ENCODE results near the gene ELOVL7.
"Not testable (repeated sequence)": the region's sequence is repeated elsewhere in the genome, so short reads cannot be mapped to it uniquely, and the experiment has no call there.

ELOVL7 gene

GRCh38 chr5:60814498-60814897 lies 29.6 kb downstream of the ELOVL7 start:
- no peak for DNase-seq (ENCODE audit: low spot score in 2 of 2)
- peaks cover 2% of the 10 kb centered on the region for H3K9me3 Mint-ChIP-seq
- H3K4me3 Mint-ChIP-seq: no peak overlapping the region
- H3K36me3 Mint-ChIP-seq: no peaks in the 10 kb centered on the region
- H3K4me1 Mint-ChIP-seq: no peaks in the 10 kb centered on the region
- no peak for ATAC-seq
- no peak overlapping the region for H3K27ac Mint-ChIP-seq

DNA sequence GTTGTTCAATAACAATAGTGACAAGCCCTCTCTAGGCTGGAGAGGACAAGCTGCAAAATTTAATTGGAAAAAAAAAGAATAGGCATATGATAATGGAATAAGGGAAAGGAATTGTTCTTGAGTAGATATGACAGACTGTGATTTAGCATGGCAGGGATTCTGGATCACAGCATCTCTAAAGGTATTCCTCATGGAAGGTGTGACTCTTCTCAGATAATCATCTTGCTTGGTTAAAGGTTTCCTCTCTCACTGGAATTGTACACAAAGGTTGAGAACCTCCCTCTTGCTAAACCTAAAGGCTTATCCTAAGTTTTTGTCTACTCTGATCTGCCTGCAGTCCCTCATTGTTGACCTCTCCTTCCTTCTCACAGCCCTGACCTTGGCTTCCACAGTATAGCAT lies 31.6 kb downstream of the ELOVL7 start:
- no peak overlapping the region for H3K27ac Mint-ChIP-seq
- no peaks in the 10 kb centered on the region for H3K9me3 Mint-ChIP-seq
- no peak overlapping the region for H3K4me3 Mint-ChIP-seq
- DNase-seq (ENCODE audit: low spot score in 2 of 2) (no peak), ATAC-seq (no peak)
- H3K4me1 Mint-ChIP-seq: no peaks in the 10 kb centered on the region
- no peaks in the 10 kb centered on the region for H3K36me3 Mint-ChIP-seq

DNA sequence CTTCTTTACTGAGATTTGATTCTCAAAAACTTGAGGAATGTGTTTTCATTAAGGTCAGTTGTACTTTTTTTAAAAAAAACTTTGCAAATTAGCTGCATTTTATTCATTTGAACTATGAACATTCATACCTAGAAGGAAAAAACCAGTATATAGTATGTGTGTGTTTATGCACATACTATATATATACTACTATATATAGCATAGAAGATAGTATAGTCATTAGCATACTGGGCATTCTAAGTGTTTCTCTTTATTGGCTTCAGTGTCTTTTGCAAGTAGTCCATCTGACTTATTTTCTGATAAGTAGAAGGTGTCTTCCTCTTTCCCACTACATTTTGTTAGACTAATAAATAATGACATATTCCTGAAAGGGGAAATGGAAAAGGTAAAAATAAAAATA lies 33.0 kb downstream of the ELOVL7 start:
- DNase-seq (ENCODE audit: low spot score in 2 of 2): no peak
- H3K4me1 Mint-ChIP-seq: no peaks in the 10 kb centered on the region
- no peak overlapping the region for H3K27ac Mint-ChIP-seq
- ATAC-seq: no peak
- H3K36me3 Mint-ChIP-seq: no peaks in the 10 kb centered on the region
- no peaks in the 10 kb centered on the region for H3K9me3 Mint-ChIP-seq
- H3K4me3 Mint-ChIP-seq: no peak overlapping the region

- H3K9me3 Mint-ChIP-seq: no peaks in the 10 kb centered on the region
- ATAC-seq (no peak), DNase-seq (ENCODE audit: low spot score in 2 of 2) (no peak)
- H3K27ac Mint-ChIP-seq: no peak overlapping the region
- no peaks in the 10 kb centered on the region for H3K4me1 Mint-ChIP-seq
- H3K36me3 Mint-ChIP-seq: no peaks in the 10 kb centered on the region
- no peak overlapping the region for H3K4me3 Mint-ChIP-seq
Observed at GRCh38 chr5:60810438-60811085, 33.5 kb downstream of the ELOVL7 start.

DNA sequence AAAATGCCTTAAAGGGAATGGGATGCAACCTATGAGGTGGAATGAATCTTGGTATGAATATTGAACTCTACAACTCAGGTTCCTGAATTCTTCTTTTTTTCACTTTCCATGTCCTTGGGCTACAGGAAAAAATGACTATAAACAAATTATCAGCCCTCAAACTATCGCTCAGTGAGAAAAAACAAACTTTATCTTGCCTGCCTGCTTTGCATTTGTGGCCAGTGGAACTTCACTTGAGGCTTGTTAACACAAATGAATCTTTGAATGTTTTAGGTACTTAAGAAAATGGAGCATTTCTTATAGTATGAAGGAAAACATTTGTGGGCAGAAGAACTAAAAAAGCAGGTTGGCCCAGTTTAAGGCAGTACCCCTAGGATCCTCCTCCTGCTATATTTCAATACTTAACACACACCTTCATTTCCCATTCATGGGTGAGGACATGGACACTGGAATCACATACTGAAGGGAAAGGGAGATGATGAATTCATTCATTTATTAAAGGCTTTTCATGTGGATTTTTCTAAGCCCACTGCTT lies 34.1 kb downstream of the ELOVL7 start:
- H3K4me1 Mint-ChIP-seq: no peaks in the 10 kb centered on the region
- no peak overlapping the region for H3K4me3 Mint-ChIP-seq
- no peak for DNase-seq (ENCODE audit: low spot score in 2 of 2)
- H3K36me3 Mint-ChIP-seq: no peaks in the 10 kb centered on the region
- no peak overlapping the region for H3K27ac Mint-ChIP-seq
- H3K9me3 Mint-ChIP-seq: no peaks in the 10 kb centered on the region
- no peak for ATAC-seq

- Mint-ChIP-seq H3K36me3 (no peaks in the 10 kb centered on the region), H3K9me3 (no peaks in the 10 kb centered on the region), H3K4me3 (no peak overlapping the region), H3K27ac (no peak overlapping the region), H3K4me1 (no peaks in the 10 kb centered on the region)
- no peak for ATAC-seq
- no peak for DNase-seq (ENCODE audit: low spot score in 2 of 2)
Observed at GRCh38 chr5:60806591-60807243, 37.4 kb downstream of the ELOVL7 start.

- no peak for ATAC-seq
- Mint-ChIP-seq H3K9me3 (no peaks in the 10 kb centered on the region), H3K4me1 (no peaks in the 10 kb centered on the region)
Observed at GRCh38 chr5:60805463-60805862, 38.6 kb downstream of the ELOVL7 start.

DNA sequence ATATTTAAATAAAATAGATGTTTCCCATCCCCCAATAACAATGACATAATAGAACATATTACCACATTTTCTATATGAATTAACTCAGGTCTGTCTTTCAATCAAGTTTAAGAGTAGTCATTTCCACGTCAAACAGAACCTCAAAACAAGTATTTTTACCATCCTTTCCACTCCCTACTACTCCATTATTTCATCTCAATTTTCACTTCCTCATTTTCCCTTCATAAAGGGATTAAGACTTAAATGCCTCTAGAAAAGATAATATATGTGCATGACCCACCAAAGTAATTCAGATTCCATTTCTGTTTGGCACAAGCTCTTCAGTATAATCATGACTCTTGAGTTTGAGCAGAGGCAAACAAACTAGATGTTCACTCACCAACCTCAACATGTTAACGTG lies 40.4 kb downstream of the ELOVL7 start:
- Mint-ChIP-seq H3K4me1 (no peaks in the 10 kb centered on the region), H3K4me3 (no peak overlapping the region), H3K9me3 (no peaks in the 10 kb centered on the region), H3K27ac (no peak overlapping the region), H3K36me3 (no peaks in the 10 kb centered on the region)
- no peak for DNase-seq (ENCODE audit: low spot score in 2 of 2)
- no peak for ATAC-seq

More at GRCh38 chr5:60805463-60805862, 38.6 kb downstream of the ELOVL7 start:
- no peaks in the 10 kb centered on the region for H3K36me3 Mint-ChIP-seq
- no peak overlapping the region for H3K27ac Mint-ChIP-seq
- H3K4me3 Mint-ChIP-seq: no peak overlapping the region
- DNase-seq (ENCODE audit: low spot score in 2 of 2): no peak

DNA sequence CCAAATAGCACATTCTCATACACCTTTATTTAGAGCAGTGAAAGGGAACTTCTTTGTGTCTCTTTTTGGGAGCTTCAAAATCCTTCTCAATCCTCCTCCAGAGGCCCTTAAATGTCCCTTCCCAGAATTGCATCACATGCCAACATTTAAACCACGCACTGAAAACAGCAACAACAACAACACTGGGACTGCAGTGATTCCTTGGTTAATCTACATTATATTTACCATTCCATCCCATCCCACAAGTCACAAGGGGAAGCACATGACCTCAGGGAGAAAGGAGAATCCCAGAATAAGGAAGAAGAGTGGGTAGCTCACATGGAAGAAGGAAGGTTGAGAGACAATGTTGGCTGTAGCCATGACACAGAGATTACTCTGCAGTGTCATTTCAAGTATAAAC lies 41.1 kb downstream of the ELOVL7 start:
- Mint-ChIP-seq H3K36me3 (no peaks in the 10 kb centered on the region), H3K27ac (no peak overlapping the region), H3K4me1 (no peaks in the 10 kb centered on the region), H3K9me3 (no peaks in the 10 kb centered on the region), H3K4me3 (no peak overlapping the region)
- DNase-seq (ENCODE audit: low spot score in 2 of 2) (no peak), ATAC-seq (no peak)

DNA sequence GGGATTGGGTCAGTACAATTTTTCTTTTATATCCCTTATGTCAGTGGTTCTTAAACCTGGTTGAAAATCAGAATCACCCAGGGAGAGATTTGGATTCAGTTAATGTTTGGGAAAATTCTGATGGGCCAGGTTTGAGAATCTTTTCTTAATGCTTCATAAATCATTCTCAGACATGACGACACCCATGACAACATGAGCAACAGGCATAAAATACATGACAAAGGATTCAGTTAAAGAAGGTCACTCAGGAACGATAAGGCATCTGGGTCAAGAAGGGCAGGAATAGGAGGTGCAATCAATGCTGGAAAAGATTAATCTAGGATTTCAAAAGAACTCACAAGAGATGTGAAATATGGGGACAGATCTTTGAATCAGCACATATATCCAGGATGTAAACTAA lies 41.8 kb downstream of the ELOVL7 start:
- Mint-ChIP-seq H3K4me1 (no peaks in the 10 kb centered on the region), H3K27ac (no peak overlapping the region), H3K4me3 (no peak overlapping the region), H3K36me3 (no peaks in the 10 kb centered on the region), H3K9me3 (no peaks in the 10 kb centered on the region)
- DNase-seq (ENCODE audit: low spot score in 2 of 2): no peak
- ATAC-seq: no peak

GRCh38 chr5:60797482-60798153 lies 46.5 kb downstream of the ELOVL7 start:
- H3K4me3 Mint-ChIP-seq: no peak overlapping the region
- no peaks in the 10 kb centered on the region for H3K4me1 Mint-ChIP-seq
- H3K36me3 Mint-ChIP-seq: no peaks in the 10 kb centered on the region
- no peak overlapping the region for H3K27ac Mint-ChIP-seq
- ATAC-seq: no peak
- no peaks in the 10 kb centered on the region for H3K9me3 Mint-ChIP-seq
- no peak for DNase-seq (ENCODE audit: low spot score in 2 of 2)

- H3K27ac Mint-ChIP-seq; H3K4me1 Mint-ChIP-seq; H3K36me3 Mint-ChIP-seq; H3K4me3 Mint-ChIP-seq; H3K9me3 Mint-ChIP-seq; ATAC-seq; DNase-seq (ENCODE audit: low spot score in 2 of 2): not testable (repeated sequence)
Observed at GRCh38 chr5:60795424-60795950, 48.6 kb downstream of the ELOVL7 start.

- no peak for ATAC-seq
- Mint-ChIP-seq H3K27ac (no peak overlapping the region), H3K4me3 (no peak overlapping the region), H3K4me1 (no peaks in the 10 kb centered on the region), H3K9me3 (no peaks in the 10 kb centered on the region), H3K36me3 (no peaks in the 10 kb centered on the region)
- DNase-seq (ENCODE audit: low spot score in 2 of 2): no peak
Observed at GRCh38 chr5:60794691-60795090, 49.4 kb downstream of the ELOVL7 start.

DNA sequence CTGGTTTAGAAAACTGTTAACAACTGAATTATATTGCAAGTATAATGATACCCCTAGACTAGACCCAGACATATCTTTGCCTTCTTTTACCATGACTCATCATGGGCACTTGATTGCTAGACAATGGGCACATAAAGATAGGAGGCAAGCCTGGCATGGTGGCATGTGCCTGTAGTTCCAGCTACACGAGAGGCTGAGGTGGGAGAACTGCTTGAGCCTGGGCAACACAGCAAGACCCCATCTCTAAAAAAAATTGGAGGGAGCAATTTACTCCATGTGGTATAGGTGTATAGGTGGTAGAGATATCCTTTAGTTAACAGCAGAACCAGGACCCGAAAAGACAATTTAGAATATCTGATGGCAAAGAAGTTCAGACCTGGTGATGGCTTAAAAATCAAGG lies 51.6 kb downstream of the ELOVL7 start:
- H3K9me3 Mint-ChIP-seq: no peaks in the 10 kb centered on the region
- no peaks in the 10 kb centered on the region for H3K4me1 Mint-ChIP-seq
- no peak overlapping the region for H3K27ac Mint-ChIP-seq
- no peaks in the 10 kb centered on the region for H3K36me3 Mint-ChIP-seq
- DNase-seq (ENCODE audit: low spot score in 2 of 2) (no peak), ATAC-seq (no peak)
- no peak overlapping the region for H3K4me3 Mint-ChIP-seq

DNA sequence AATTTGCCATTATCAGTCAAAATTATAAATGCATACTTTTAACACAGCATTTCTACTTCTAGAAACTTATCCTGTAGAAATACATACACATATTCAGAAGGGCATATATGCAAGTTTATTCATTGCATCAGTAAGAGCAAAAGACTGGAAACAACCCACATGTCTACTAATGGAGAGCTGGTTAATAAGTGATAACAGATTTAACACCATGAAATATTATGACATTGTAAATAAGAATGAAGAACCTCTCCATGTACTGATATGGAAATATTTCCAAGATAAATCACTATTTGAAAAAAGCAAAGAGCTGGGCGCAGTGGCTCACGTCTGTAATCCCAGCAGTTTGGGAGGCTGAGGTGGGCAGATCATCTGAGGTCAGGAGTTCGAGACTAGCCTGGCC lies 54.5 kb downstream of the ELOVL7 start:
- H3K4me1 Mint-ChIP-seq: no peaks in the 10 kb centered on the region
- H3K27ac Mint-ChIP-seq: no peak overlapping the region
- H3K4me3 Mint-ChIP-seq: no peak overlapping the region
- no peak for DNase-seq (ENCODE audit: low spot score in 2 of 2)
- no peaks in the 10 kb centered on the region for H3K9me3 Mint-ChIP-seq
- no peak for ATAC-seq
- no peaks in the 10 kb centered on the region for H3K36me3 Mint-ChIP-seq

Measured in stimulated activated effector memory CD8-positive, alpha-beta T cell treated with anti-CD3 and anti-CD28 coated beads, Interleukin-12 subunit alpha, Interleukin-12 subunit beta, amount 100 ng/mL, for 72 hours (primary cell).